Stimulated activated naive CD4-positive, alpha-beta T cell (primary cell): ENCODE results near the gene NR2C2.

ENCODE experiments used
- DNase-seq, 6 experiments: peaks; one replicate each; lab custom pipeline; 2025; lab: John Stamatoyannopoulos, UW

Gene NR2C2

DNA sequence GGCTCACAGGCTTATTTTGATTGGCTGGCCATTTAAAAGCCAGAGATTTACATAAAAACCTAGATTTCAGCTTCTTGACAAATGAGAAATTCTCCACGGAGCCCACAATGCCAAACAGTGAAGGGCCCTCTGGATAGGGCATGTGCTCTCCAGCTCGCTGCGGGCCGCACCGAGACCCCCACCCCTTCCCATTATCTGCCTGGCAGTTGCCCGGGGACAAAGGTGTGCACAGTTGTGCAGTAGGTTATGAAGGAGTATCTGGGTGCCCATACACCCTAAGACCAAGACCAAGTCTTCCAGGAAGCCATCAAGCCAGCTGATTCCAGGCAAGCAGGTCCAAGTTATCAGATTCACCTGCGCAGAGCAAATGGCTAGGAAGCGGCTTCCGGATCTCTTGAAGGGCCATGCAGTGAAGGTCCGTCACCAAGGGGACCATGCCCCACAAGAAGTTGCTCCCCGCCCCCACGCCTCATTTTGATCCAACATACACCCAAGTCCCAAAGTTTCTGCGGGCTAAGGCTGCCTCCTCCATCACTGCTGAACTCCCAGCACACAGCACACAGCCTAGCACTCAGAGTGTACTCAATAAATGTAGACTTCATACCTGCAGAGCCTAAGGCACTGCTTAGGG lies 116.4 kb downstream of the NR2C2 start:
- no peak for DNase-seq

- peak in 3 of 6 experiments; percentile 16 to 32 (median 25) for DNase-seq
Observed at GRCh38 chr3:15064299-15064834, 117.0 kb downstream of the NR2C2 start.

GRCh38 chr3:15064835-15065549 lies 117.6 kb downstream of the NR2C2 start, which contains the start of gene MRPS25:
Gene MRPS25, minus strand, starts transcription at chr3:15065315. Its CDS starts 121 bp downstream, at chr3:15065194.
- DNase-seq, result peak; percentile 80 to 87 (median 84)

DNA sequence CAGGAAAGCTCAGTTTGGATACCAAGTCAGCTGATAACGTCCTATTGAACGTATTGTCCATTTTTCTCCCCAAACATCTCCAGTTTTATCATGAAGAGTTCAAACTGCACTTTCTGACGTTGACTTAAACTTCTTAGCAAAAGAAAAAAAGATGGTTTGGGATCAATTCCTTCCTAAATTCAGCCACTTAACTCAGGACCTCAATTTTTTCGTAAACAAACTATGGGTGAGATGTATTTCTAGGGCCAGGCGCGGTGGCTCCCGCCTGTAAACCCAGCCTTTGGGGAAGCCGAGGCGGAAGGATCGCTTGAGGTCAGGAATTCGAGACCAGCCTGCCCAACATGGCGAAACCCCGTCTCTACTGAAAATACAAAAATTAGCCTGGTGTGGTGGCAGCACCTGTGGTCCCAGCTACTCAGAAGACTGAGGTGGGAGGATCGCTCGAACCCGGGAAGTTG lies 118.2 kb downstream of the NR2C2 start:
- no peak for DNase-seq

GRCh38 chr3:15066467-15066866 lies 119.1 kb downstream of the NR2C2 start:
- DNase-seq, result no peak

DNA sequence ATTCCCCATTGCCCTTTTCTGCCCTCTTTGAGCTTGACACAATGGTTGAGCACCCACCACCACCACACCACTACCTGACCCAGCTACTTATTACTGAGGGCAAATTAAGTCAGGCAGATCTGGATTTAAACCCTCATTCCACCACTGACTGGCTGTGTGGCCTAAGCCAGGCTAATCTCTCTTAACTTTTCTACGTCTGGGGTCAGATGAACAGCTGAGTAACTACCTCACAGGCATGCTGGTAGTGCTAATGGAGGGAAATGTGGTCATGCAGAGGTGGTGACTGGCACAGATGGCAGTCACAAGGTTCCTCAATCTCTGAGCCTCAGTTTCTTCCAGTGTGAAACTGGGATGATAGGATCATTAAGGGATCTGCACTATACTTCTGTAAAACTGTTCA lies 122.1 kb downstream of the NR2C2 start:
- no peak for DNase-seq

DNA sequence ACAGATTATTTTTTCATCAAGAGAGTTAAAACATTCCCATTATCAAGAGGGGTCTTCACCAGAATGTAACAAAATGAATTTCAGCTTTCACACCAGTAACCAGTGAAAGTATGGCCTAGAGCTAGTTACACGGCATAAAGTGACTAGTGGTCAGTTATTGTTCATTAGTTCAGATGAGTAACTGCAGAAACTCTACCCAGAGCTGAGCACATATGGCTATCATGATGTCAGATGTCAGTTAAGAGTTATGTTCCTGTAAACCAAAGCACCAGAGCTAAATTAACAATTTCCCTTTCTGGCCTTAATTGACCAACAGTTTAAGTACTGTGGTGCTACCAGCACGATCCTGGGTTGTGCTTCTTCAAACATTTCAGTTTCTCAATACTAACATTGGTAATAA lies 124.3 kb downstream of the NR2C2 start:
- DNase-seq, result no peak

DNA sequence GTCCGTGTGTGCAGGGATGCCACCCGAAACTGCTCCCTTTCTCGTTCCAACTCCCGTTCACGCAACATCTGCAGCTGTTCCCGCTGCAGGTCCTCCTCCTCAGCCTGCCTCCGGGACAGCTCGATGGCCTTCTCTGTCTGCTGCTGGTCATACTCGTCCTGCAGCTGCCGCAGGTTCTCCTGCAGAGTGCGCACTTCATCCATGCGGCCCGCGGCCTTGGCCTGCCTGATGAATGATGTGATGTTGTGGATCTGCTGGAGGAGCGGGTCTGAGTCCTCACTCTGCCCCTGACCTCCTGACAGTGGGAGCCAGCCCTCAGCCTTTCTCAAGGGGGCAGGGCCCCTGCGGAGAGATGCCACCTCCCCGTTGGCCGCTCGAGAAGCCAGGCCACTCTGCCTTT lies 127.1 kb downstream of the NR2C2 start:
- no peak for DNase-seq

DNA sequence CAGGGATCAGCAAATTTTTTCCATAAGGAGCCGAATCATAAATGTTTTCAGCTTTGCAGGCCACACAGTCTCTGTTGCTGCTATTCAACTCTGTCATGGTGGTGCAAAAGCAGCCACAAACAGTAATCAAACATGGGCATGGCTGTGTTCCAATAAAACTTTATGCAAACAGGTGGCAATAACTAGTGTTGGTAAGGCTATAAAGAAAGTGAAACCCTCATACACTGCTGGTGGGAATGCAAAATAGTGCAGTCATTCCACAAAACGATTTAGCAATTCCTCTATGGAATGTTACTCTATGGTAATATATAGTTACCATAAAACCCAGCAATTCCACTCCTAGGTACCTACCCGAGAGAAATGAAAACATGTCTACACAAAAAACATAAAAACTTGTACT lies 131.7 kb downstream of the NR2C2 start:
- DNase-seq, result no peak

DNA sequence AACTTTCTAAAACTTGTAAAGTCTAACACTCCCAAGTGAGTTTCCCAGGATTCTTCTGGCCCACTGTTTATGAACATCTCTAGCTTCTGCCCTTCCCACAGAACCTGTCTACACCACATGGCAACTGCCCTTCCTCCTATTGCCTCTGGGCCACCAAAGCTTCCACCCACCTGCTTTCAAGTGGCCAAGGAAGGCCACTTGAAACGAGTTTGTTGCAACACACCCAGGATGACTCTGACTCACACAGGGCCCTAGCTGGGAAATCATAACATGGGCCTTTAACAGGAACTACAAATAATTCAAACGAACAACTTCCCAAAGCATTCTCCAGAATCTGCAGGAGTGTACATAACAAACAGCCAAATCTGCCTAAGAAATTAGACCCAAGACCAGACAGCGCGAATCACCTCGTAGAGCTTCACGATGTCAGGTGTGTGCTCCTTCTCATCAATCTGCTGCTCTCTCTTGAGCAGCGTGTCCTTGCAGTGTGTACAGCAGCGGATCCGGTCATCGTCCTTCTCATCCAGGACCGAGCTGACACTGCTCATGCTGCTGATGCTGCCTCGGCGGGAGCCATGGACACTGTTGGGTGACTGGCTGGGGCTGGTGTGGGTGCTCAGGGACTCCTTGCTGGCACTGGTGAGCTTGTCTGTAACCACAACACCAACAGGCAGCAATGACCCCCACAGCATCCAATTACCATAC lies 134.7 kb downstream of the NR2C2 start:
- DNase-seq, result no peak

GRCh38 chr3:15083252-15083651 lies 135.9 kb downstream of the NR2C2 start:
- DNase-seq, result no peak

- no peak for DNase-seq
Observed at GRCh38 chr3:15086263-15086662, 138.9 kb downstream of the NR2C2 start.

- DNase-seq, result no peak
Observed at GRCh38 chr3:15086699-15087098, 139.3 kb downstream of the NR2C2 start.

GRCh38 chr3:15089201-15089600 lies 141.8 kb downstream of the NR2C2 start:
- DNase-seq, result no peak

DNA sequence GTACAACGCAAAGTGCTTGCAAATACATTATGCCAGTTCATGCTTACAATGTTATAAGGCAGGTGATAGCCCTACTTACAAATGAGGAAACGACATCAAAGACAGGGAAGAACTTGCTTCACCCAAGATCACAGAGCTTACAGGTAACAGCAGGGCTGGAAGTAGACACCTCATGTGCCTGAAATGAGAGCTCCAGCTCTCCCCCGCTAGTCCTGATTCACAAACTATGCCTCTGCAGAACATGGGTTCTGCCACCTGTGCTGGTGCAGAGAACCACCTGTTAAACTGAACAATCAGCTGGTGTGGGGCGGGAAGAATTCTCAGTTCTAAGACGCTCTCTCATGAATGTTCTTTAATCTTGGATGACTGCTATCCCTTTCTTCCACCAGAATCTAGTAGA lies 144.2 kb downstream of the NR2C2 start:
- DNase-seq, result no peak

DNA sequence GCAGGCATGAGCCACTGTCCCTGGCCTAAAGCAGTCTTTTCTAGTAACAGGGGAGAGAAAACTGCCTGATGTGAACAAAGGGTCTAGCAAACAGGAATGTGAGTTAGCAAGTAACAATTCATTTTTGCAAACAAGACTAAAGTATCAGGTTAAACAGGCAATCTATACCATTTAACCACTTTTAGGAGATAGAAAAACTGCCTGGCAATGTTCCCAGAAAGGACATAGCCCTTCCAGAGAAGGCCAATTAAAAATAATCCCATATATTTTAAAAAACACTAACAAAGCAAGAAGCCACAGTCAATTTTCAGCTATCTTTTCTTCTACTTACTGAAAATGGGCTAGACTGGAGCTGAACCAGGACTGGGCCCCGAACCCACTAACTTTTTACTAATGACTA lies 145.3 kb downstream of the NR2C2 start:
- DNase-seq, result no peak

DNA sequence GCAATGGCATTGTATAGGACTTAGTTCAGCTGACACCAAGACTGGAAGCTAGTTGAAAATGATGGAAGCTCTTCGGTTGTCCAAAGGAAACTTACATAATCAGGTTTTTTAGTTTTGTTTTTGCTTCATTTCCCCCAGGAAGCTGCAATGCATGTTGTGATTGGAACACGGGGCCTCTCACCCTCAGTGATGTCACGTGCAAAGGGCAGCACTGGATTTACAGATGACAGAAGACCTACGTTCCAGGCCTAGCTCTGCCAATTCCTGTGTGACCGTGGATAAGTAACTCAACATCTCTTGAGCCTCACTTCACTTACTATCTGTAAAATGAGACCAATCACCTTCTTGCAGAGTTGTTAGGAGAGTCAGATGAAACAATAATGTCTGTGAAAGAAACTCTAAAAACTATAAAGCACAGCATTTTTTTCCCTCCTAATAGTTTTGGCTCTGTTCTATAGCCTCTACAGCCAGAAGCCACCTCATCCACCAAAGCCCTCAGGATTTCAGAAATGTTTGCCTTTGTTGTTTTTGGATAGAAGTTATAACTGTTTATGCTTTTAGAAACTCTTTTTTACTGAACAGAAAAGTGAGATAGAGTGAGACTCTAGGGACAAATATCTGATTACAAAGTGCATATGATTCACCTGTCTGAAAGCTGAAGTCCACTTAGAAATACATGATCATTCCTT lies 146.9 kb downstream of the NR2C2 start:
- DNase-seq, result no peak

DNA sequence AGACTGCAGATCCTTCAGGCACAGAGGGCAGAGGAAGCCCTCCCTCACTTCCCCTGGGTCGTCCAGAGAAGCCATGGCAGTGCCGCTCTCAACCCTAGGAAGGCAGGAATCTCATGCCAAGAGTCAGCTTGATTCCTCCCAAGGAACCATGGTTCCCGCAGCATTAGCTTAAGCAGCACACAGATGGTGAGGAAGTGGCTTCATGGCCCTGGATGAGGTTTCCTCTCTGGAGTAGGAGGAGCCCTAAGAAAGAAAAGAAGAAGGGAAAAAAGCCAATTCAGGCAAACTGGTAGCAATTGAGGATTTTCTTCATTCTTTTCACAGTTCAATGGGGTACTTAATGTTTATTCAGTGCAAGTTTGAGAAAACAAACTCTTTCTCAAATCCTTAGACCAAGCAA lies 148.7 kb downstream of the NR2C2 start:
- DNase-seq, result no peak

DNA sequence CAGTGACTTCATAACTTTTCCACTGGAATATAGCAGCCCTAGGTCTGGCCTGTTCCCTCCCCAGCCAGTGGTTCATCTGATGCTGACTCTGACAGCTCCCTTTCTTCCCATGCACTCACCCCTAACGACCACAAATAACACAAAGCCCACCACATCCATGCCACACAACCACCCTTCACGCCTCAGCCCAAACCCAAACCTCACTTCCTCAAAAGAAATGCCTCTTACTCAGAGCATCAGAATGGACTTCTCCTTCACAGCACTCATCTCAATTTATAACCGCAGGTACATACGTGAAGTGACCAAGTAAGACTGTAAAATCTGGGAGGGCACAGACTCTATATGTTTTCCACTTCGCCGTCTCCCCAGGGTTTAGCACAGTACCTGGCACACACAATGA lies 150.5 kb downstream of the NR2C2 start:
- DNase-seq, result no peak
